Measurements from ENCODE around the gene GNAL.

GNAL gene

DNA sequence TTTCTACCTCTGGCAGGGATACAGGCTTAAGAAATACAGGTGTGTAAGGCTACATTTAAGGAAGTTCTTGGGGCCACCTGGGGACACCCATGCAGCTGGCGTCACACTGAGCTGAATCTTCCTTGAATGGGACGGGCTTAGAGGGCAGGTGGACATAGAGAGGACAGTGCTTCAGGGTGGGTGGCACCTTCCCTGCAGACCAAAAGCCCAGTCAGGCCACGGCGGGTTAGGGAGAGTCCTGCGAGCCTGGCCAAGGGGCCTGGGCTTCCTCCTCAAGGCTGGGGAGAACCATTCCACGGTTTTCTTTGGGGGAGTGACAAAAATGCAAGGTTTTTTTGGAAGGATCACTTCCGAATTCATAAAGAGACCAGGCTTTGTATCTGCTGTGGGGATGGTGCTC lies 73.4 kb downstream of the GNAL start:
- DNase-seq (ENCODE audit: low read depth in 2 of 2) = no peak

DNA sequence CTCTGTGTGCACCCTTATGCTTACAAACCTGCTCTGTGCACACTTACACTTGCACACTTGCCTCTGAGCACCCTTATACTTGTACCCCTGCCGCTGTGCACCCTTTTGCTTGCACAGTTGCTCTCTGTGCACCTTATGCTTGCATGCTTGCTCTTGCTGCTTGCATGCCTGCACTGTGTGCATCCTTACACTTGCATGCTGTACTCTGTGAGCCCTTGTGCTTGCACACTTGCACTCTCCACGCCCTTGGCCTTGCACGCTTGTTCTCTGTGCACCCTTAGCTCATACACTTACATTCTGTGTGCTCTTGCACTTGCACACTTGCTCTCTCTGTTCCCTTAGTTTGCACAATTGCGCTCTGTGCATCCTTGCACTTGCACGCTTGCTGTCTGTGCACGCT lies 78.3 kb downstream of the GNAL start:
- DNase-seq (ENCODE audit: low read depth in 2 of 2) = no peak

DNA sequence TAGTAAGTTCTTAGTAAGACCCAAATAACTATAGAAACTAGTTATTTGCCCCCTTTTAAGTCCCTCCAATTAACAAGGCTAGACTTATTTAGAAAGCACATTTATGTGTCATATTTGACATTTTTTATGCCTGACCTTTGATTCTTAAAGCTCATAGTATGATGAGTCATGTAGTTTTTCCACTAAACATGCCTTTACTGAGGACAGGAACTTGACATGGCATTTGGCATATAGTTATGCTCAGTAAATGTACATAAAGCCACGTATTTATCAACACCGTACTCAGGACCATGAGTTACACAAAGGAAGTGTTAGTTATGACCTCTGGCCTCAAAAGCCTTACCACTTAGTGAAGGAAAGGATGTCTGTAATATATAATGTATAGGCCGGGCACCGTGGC lies 78.9 kb downstream of the GNAL start:
- DNase-seq (ENCODE audit: low read depth in 2 of 2) = no peak

DNA sequence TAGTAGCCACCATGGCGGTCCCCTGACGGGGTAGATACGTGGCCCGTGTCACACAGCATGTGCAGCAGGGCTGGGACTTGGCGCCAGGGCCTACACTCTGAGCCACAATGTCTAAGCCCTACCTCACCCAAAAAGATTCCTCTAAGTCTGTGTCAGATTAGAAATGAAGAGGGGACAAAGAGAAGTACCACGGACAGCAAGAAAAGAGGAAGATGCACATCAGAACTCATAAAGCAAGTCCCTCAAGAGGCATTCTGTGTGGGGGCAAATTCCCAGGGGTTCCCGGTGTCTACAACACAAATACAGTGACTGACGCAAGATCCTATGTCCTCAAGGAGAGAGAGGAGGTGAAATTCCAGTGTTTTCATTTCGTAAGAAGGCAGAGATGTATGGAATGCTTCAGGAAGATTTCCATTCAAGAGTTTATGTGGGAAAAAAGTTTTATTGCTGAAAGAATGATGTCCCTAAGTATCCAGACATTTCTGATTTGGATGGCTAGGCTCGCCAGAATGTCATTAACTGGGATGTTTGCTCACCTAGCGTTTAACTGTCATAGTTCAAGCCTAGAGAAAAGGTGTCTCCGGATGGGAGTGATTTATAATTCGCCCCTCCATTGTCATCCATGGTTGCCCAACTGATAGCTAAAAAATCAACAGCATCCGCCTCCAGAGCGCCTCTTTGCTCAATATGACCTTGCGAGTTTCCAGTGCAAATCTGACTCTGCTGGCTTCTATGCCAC lies 86.5 kb downstream of the GNAL start:
- no peak for DNase-seq (ENCODE audit: low read depth in 2 of 2)

DNA sequence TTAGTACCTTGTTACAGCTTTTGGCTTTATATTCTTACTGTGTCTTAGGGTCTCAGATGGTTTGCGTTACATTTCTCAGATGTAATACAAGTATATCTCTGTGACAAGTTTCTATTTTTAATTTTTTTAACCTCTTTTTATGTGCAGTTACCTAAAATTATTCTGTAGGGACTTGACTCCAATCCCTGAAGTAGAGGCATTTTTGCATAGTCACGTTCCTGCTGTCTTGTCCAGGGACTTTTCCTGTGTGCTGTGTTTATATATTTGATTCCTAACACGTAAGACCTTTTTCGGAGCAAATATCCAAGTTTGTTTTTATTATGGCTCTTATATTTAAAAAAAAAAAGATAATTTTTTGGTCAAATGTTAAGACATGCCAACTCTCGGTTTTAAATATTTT lies 91.0 kb downstream of the GNAL start:
- no peak for DNase-seq (ENCODE audit: low read depth in 2 of 2)

GRCh38 chr18:11783716-11784331 lies 94.8 kb downstream of the GNAL start:
- no peak for DNase-seq (ENCODE audit: low read depth in 2 of 2)

DNA sequence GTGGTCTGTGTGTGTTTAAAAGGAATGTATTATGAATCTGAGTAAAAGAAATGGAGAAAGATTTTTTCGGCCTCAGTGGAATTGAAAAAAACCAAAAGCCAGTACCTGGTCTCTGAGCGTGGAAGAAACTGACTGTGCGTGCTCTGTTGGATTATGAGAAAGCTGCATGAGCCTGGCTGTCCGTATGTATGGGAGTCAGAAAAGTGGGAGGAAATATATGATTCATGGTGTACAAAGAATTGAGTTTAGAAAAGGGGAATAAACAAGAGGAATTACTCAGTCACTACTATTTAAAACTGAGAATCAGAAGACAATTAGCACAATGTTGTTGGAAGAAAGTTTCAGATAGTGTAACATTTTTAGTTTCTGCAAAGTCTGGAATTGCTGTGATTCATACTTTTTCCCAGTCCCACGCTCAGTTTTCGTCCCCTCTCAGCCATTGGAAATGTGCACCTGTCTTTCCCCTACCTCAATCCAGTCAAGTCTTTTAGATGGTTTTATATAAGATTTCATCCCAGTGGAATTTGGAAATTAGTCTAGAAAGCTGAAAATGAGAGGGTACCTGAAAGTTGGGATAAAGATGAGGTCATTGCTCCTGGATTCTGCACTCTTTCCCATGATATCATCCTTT lies 95.7 kb downstream of the GNAL start:
- no peak for DNase-seq (ENCODE audit: low read depth in 2 of 2)

GRCh38 chr18:11785444-11786055 lies 96.5 kb downstream of the GNAL start:
- DNase-seq (ENCODE audit: low read depth in 2 of 2) = no peak

GRCh38 chr18:11789716-11790510 lies 100.8 kb downstream of the GNAL start:
- no peak for DNase-seq (ENCODE audit: low read depth in 2 of 2)

DNA sequence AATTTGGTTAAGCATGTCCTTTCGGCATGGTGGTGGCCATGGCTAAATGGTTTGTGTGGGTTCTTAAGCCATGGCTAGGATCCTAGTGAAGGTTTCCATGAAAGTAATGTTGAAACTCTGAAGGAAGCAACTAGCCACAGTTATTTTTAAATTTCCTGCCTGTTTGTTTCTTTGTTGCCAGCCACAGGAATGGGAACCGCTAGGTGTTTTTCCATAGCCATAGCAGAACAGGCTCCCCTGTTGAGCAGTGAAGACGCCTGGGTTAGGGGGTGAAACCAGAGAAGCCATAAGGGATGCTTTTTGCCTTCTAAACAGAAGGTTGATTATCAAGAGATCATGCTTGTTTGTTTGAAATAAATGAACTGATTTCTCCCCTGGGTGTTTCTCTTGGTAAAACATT lies 102.1 kb downstream of the GNAL start:
- DNase-seq (ENCODE audit: low read depth in 2 of 2) = no peak

GRCh38 chr18:11792632-11793031 lies 103.6 kb downstream of the GNAL start:
- DNase-seq (ENCODE audit: low read depth in 2 of 2) = no peak

DNA sequence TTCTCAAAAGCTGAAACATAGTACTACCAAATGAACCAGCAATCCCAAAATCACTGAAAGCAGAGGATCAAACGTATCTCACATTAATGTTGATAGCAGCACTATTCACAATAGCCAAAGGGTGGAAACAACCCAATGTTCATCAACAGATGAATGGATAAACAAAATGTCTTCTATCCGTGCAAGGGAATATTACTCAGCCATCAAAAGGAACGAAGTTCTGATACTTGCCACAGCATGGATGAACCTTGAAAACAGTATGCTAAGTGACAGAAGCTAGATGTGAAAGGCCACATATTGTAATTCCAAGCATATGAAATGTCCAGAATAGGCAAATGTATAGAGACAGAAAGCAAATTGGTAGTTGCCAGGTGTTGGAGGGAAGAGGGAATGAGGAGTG lies 105.1 kb downstream of the GNAL start:
- DNase-seq (ENCODE audit: low read depth in 2 of 2) = no peak

- no peak for DNase-seq (ENCODE audit: low read depth in 2 of 2)
These were observed 106.9 kb downstream of the GNAL start for GRCh38 chr18:11795916-11796315.

DNA sequence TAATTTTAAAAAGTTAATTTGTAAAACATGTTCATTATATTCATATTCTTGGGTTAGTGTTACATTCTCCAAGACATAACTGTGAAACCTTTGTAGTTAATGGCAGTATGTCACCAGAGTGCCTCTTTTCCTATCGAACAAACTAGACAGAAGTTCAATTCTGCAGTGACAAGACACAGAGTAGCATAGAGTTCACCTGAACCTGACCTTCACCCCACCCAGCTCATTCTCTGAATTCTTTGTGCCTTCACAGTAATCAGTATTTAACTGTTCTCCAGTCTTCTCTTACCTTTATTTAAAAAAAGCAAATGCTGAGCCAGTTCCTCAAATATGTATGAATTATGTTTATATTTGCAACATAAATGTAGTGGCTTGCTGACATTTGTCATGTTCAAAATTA lies 109.2 kb downstream of the GNAL start:
- DNase-seq (ENCODE audit: low read depth in 2 of 2) = no peak

- no peak for DNase-seq (ENCODE audit: low read depth in 2 of 2)
These were observed 110.0 kb downstream of the GNAL start for GRCh38 chr18:11799066-11799465.

DNA sequence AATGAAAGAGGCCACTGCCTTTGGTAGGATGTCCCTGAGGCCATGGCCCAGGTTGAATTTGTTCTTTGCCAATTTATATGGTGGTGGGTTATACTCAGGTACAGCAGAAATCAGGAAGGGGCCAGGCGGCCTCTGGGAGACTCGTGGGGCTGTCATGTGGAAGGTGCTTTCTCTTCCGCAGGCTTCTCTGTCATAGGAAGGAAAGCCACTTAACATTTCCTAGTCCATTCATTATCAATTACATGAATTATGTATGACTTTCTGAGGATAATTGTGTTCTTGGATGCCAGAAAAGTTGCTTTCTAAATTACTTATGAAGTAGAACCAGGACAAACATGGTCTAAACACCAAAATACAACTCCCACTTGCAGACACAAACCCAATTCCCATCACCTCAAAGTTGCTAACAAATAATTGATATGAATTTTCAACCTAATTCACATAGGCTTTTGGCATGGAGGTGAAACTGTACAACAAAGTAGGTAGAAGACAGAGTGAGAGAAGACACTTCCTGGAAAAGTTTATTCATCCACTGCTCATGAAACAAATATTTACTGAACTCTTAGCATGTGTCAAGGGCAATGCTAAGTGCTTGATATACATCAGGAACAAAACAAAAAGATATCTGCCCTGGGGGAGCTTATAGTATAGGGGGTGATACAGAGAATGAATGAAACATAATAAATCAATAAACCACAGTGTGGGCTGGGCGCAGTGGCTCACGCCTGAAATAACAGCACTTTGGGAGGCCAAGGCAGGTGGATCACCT lies 111.7 kb downstream of the GNAL start:
- no peak for DNase-seq (ENCODE audit: low read depth in 2 of 2)

- DNase-seq (ENCODE audit: low read depth in 2 of 2) = no peak
These were observed 112.5 kb downstream of the GNAL start for GRCh38 chr18:11801573-11801972.

DNA sequence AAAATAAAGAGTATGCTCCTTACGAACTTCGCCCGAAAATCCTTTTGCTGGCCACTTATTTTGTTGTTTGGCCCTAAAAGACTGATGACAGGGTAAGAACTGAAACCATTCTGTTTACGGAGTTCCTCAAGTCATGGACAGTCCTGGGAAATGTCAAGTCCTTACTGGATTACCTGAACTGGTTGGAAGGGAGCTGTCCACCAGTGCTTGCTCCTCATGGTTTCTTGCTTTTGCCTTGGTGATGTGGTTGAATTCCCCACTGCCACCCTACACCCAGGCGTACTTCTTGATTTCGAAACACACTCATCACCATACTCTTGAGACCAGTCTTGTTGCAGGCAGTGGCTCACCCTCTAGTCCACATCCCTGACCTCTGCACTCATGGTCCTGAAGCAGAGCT lies 113.1 kb downstream of the GNAL start:
- DNase-seq (ENCODE audit: low read depth in 2 of 2) = no peak

DNA sequence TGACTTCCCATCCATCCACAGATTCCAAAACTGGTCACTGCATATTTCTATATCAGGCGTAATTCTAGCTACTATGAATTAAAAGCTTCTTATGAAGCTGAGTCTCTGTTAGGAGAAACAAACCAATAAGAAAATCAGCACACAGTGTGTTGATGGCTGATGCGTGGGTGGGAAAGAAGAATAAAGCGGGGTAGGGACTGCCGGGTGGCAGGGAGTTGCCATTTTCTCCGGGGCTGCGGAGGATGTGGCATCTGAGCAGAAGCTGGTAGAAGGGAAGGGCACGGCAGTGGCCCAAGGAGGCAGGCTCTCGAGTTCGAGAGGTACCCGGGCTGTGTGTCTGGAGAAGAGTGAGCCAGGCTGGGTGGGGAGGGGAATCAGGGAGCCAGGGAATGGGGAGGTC lies 113.5 kb downstream of the GNAL start:
- no peak for DNase-seq (ENCODE audit: low read depth in 2 of 2)

- DNase-seq (ENCODE audit: low read depth in 2 of 2) = no peak
These were observed 118.2 kb downstream of the GNAL start for GRCh38 chr18:11807233-11807632.
